NT2/D1 (cell line): ENCODE measurements around the gene POLDIP3.

Experiments used
- SUZ12 ChIP-seq: IDR thresholded peaks from 2 replicates; pipeline ENCODE4 v1.6.1; 2011; ENCODE audit not compliant: insufficient read length, insufficient read depth; ENCODE audit errors: extremely low read depth
- YY1 ChIP-seq: IDR thresholded peaks from 2 replicates; pipeline ENCODE4 v1.6.1; 2011; ENCODE audit not compliant: insufficient read length, insufficient read depth
- ZNF274 ChIP-seq: IDR thresholded peaks from 2 replicates; pipeline ENCODE4 v1.6.1; 2011; ENCODE audit warnings: mild to moderate bottlenecking, low read depth, low read length

- no peak for TF ChIP-seq ZNF274
- TF ChIP-seq YY1: no peak
- no peak for TF ChIP-seq SUZ12
These were observed 33.3 kb upstream of the POLDIP3 start for GRCh38 chr22:42648017-42648367.
